GM23338 (cell line): ENCODE data around the gene ARID3A.

Source experiments
- CTCF ChIP-seq, 2 experiments: fragments of 200-600 bp in 1 of 2; sonication (generic) in 1 of 2; conservative IDR thresholded peaks; 2 replicates each; pipeline versions ENCODE4 v1.5.1 to v1.6.1; 2016 to 2017; ENCODE audit warnings: antibody characterized with exemption in 2 of 2, low read depth in 2 of 2, mild to moderate bottlenecking in 2 of 2, moderate library complexity in 1 of 2
- ETS1 ChIP-seq: IDR thresholded peaks from 2 replicates; pipeline ENCODE4 v1.6.1; 2016; ENCODE audit warnings: antibody characterized with exemption
- EZH2 ChIP-seq: fragments of 200-600 bp; sonication (generic); IDR thresholded peaks from one replicate; pipeline ENCODE4 v1.8.0; 2017; ENCODE audit warnings: antibody characterized with exemption, mild to moderate bottlenecking, low read depth; ENCODE audit not compliant: unreplicated experiment
- EZH2phosphoT487 ChIP-seq: fragments of 200-600 bp; sonication (generic); IDR thresholded peaks from one replicate; pipeline ENCODE4 v1.8.1; 2018; ENCODE audit warnings: antibody characterized with exemption; ENCODE audit not compliant: unreplicated experiment
- POLR2AphosphoS5 ChIP-seq: IDR thresholded peaks from 2 replicates; pipeline ENCODE4 v1.6.1; 2016; ENCODE audit warnings: antibody characterized with exemption, low read depth
- REST ChIP-seq: IDR thresholded peaks from one replicate; pipeline ENCODE4 v1.6.1; 2018; ENCODE audit warnings: antibody characterized with exemption; ENCODE audit not compliant: unreplicated experiment
- ZNF114 ChIP-seq: fragments of 250-450 bp; sonication (Bioruptor Pico); IDR thresholded peaks from 2 replicates; pipeline ENCODE4 v1.5.0; 2020; ENCODE audit warnings: mild to moderate bottlenecking, moderate library complexity

GRCh38 chr19:950352-951066, 24.7 kb downstream of the ARID3A start:
- TF ChIP-seq CTCF (conservative IDR thresholded peaks at IDR 0.05; ENCODE audit: low read depth in 2 of 2) (no peak), EZH2 (no peak), REST (no peak), ETS1 (no peak), EZH2phosphoT487 (no peak), ZNF114 (CRISPR knock-in tag) (no peak), POLR2AphosphoS5 (no peak)
